NCI-H774 (cell line): ENCODE measurements around the gene SETBP1.

Experiments
- DNase-seq: peaks from one replicate; lab custom pipeline; 2025; lab: John Stamatoyannopoulos, UW

SETBP1 gene

GRCh38 chr18:45024357-45025088 is 343.8 kb downstream of the SETBP1 start:
- no peak for DNase-seq

- no peak for DNase-seq
Observed at GRCh38 chr18:45025089-45025450, 344.4 kb downstream of the SETBP1 start.

GRCh38 chr18:45026162-45026561 is 345.5 kb downstream of the SETBP1 start:
- DNase-seq, result no peak

- no peak for DNase-seq
Observed at GRCh38 chr18:45034179-45034578, 353.5 kb downstream of the SETBP1 start.

- no peak for DNase-seq
Observed at GRCh38 chr18:45037618-45038017, 356.9 kb downstream of the SETBP1 start.

- DNase-seq, result no peak
Observed at GRCh38 chr18:45039376-45039775, 358.7 kb downstream of the SETBP1 start.

GRCh38 chr18:45040879-45041278 is 360.2 kb downstream of the SETBP1 start:
- DNase-seq, result no peak

- DNase-seq, result no peak
Observed at GRCh38 chr18:45044787-45045186, 364.1 kb downstream of the SETBP1 start.

GRCh38 chr18:45046228-45046627 is 365.5 kb downstream of the SETBP1 start:
- no peak for DNase-seq

GRCh38 chr18:45046961-45047360 is 366.3 kb downstream of the SETBP1 start:
- DNase-seq, result no peak

- DNase-seq, result no peak
Observed at GRCh38 chr18:45049578-45050319, 369.1 kb downstream of the SETBP1 start.

- DNase-seq, result no peak
Observed at GRCh38 chr18:45050712-45051601, 370.3 kb downstream of the SETBP1 start.

- DNase-seq, result no peak
Observed at GRCh38 chr18:45054636-45055035, 373.9 kb downstream of the SETBP1 start.

- DNase-seq, result no peak
Observed at GRCh38 chr18:45055811-45056210, 375.1 kb downstream of the SETBP1 start.

GRCh38 chr18:45056926-45057325 is 376.2 kb downstream of the SETBP1 start:
- no peak for DNase-seq

- DNase-seq, result no peak
Observed at GRCh38 chr18:45057955-45058600, 377.4 kb downstream of the SETBP1 start.

- DNase-seq, result no peak
Observed at GRCh38 chr18:45059695-45060094, 379.0 kb downstream of the SETBP1 start.

- no peak for DNase-seq
Observed at GRCh38 chr18:45060102-45060501, 379.4 kb downstream of the SETBP1 start.

GRCh38 chr18:45061359-45061758 is 380.7 kb downstream of the SETBP1 start:
- no peak for DNase-seq

- DNase-seq, result no peak
Observed at GRCh38 chr18:45063246-45064038, 382.8 kb downstream of the SETBP1 start.

- no peak for DNase-seq
Observed at GRCh38 chr18:45066210-45066609, 385.5 kb downstream of the SETBP1 start.
